Right lobe of liver (tissue), 6 donors: Measurements from ENCODE around the gene AADACL4. TPM values are rescaled to one million over a fixed set of nuclear protein-coding genes. Genes with fewer than 3 reads are reported as not detected.

Source experiments
- ATAC-seq, 4 donors: fragments of 200-7000 bp; cut with Tn5 transposase; one replicate each; pipeline ENCODE4 v1.9.1; 2020; ENCODE audit warnings: mild to moderate bottlenecking in 4 of 4, moderate library complexity in 4 of 4
- DNase-seq, 3 donors: peaks; one replicate each; pipeline ENCODE4 v3.0.0-alpha.2; 2020
- H3K27ac ChIP-seq, 3 donors: fragments of 200-600 bp; one replicate each; pipeline ENCODE4 v1.8.0; 2022
- H3K27me3 ChIP-seq, 2 donors: fragments of 200-600 bp; one replicate each; pipeline ENCODE4 v1.8.0; 2022
- H3K36me3 ChIP-seq, 4 donors: fragments of 200-600 bp; sonication (generic) in 1 of 4; one replicate each; pipeline versions ENCODE4 v1.5.1 to v1.8.0; 2017 to 2022; ENCODE audit warnings: control low read depth in 1 of 4
- H3K4me1 ChIP-seq, 4 donors: fragments of 200-600 bp; sonication (generic) in 1 of 4; one replicate each; pipeline versions ENCODE4 v1.5.1 to v1.8.0; 2017 to 2022; ENCODE audit warnings: control low read depth in 1 of 4
- H3K4me3 ChIP-seq, 3 donors: fragments of 200-600 bp; one replicate each; pipeline ENCODE4 v1.8.0; 2022
- H3K9me3 ChIP-seq, 4 donors: fragments of 200-600 bp; sonication (generic) in 1 of 4; one replicate each; pipeline versions ENCODE4 v1.5.1 to v1.8.0; 2017 to 2022; ENCODE audit warnings: control low read depth in 1 of 4
- POLR2A ChIP-seq: fragments of 450-650 bp; IDR thresholded peaks from one replicate; pipeline ENCODE4 v1.6.1; 2017; ENCODE audit warnings: antibody characterized with exemption, mild to moderate bottlenecking
- WGBS: methylation state at CpG from one replicate; pipeline ENCODE4 v1.1.6; 2018; ENCODE audit warnings: low coverage, low lambda C conversion rate; ENCODE audit not compliant: insufficient coverage; ENCODE audit errors: missing lambda C conversion rate; 5-methylcytosine and 5-hydroxymethylcytosine counted together
- intact Hi-C, 2 donors: fragments of 100-400 bp; cut with DNase I; formaldehyde crosslinking; loops; one replicate each; pipeline versions ENCODE4 v1.11.2 to v1.14.1; 2022
- total RNA-seq, 6 experiments: library from RNA; depleted of rRNA in 2 of 6; stranded (reverse); fragments of >200 nt in 2 of 6; fragmentation: NEBNext Ultra II Directional in 3 of 6; extraction: Animal tissue kit (Norgen Biotek cat#: 25700) in 3 of 6; gene quantifications; one replicate each; pipeline versions ENCODE4 v1.1.0 to v1.2.4, GENCODE V29; 2016 to 2023
- TF ChIP-seq, protein P1 (sequence below), 4 donors: fragments of 200-600 bp in 3 of 4; fragments of 450-650 bp in 1 of 4; IDR thresholded peaks; one replicate each; pipeline versions ENCODE4 v1.5.1 to v1.8.0; 2016 to 2022; ENCODE audit warnings: antibody characterized with exemption in 4 of 4, mild to moderate bottlenecking in 2 of 4
- donor health status: DM: no; HTN: yes; CAD: no.
- donor health status: DM: no; HTN: no; CAD: no.
- donor health status: DM: no; HTN: no; CAD: no.
- donor health status: DM: no; HTN: yes; CAD: no.
- donor health status: DM: no; HTN: yes; CAD: no.

The AADACL4 gene
- total RNA-seq, 6 experiments from 2014 or later, result not detected

DNA sequence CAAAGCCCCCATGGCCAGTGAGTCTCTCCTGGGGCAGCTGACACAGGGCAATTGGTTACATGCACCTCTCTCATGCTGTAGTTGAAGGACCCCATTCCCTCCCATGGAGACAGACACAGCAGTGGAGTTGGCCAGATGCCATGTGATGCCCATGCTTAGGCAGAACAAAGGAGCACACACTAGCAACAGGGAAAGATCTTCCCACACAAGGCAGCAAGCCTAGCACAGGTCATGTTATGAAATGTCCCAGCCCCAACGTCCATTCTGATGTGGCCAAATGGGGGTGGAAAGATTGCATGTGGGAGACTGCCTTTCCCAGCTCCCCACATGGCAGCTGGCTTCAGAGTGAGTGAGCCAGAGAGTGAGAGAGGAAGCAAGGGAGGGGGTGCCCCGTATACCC lies 34.5 kb downstream of the AADACL4 start:
- Histone ChIP-seq H3K4me1 (no peaks in the 10 kb centered on the region), H3K27me3 (no peaks in the 10 kb centered on the region), H3K27ac (no peak overlapping the region), H3K9me3 (peaks cover 0 to 4% (median 0%) of the 10 kb centered on the region in 4 donors), H3K4me3 (no peak overlapping the region), H3K36me3 (no peaks in the 10 kb centered on the region)
- no peak for TF ChIP-seq POLR2A
- TF ChIP-seq, protein P1, sequence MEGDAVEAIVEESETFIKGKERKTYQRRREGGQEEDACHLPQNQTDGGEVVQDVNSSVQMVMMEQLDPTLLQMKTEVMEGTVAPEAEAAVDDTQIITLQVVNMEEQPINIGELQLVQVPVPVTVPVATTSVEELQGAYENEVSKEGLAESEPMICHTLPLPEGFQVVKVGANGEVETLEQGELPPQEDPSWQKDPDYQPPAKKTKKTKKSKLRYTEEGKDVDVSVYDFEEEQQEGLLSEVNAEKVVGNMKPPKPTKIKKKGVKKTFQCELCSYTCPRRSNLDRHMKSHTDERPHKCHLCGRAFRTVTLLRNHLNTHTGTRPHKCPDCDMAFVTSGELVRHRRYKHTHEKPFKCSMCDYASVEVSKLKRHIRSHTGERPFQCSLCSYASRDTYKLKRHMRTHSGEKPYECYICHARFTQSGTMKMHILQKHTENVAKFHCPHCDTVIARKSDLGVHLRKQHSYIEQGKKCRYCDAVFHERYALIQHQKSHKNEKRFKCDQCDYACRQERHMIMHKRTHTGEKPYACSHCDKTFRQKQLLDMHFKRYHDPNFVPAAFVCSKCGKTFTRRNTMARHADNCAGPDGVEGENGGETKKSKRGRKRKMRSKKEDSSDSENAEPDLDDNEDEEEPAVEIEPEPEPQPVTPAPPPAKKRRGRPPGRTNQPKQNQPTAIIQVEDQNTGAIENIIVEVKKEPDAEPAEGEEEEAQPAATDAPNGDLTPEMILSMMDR (IDR thresholded peaks at IDR 0.05), result no peak
- intact Hi-C loops, result no loop called here
- ATAC-seq (no peak), DNase-seq (no peak)
- WGBS, result 34% methylated on average over 2 of the region's 2 CpGs

- DNase-seq (no peak), ATAC-seq (no peak)
- TF ChIP-seq, protein P1 (IDR thresholded peaks at IDR 0.05), result no peak
- TF ChIP-seq POLR2A, result no peak
- Histone ChIP-seq H3K36me3 (no peaks in the 10 kb centered on the region), H3K9me3 (peaks cover 0 to 4% (median 0%) of the 10 kb centered on the region in 4 donors), H3K4me1 (no peaks in the 10 kb centered on the region), H3K27ac (no peak overlapping the region), H3K27me3 (no peaks in the 10 kb centered on the region), H3K4me3 (no peak overlapping the region)
- intact Hi-C loops, result no loop called here
- WGBS, result 46% methylated on average over 3 of the region's 3 CpGs
Measured at GRCh38 chr1:12678820-12679219, 34.9 kb downstream of the AADACL4 start.

DNA sequence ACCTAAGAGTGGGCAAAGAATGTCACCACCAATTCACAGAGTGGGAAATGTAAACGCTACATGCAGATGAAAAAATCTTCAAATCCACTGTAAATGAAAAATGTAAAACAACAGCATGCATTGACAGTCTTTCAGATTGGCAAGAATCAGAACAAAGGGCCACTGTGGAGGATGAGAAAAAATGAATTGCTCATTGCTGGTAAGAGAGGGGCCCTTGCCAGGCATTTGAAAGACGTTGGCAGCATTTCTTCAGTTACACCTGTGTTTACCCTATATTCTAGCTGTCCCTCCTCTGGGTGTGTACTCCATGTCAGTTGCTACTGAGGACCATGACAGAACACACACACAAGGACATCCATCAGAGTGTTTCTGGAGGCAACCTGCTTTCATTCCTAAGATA lies 46.3 kb downstream of the AADACL4 start:
- Histone ChIP-seq H3K36me3 (no peaks in the 10 kb centered on the region), H3K27me3 (no peaks in the 10 kb centered on the region), H3K9me3 (no peaks in the 10 kb centered on the region), H3K27ac (no peak overlapping the region), H3K4me3 (no peak overlapping the region), H3K4me1 (peaks cover 0 to 6% (median 0%) of the 10 kb centered on the region in 4 donors)
- ATAC-seq (no peak), DNase-seq (no peak)
- 74% methylated on average over 2 of the region's 2 CpGs for WGBS
- TF ChIP-seq, protein P1 (IDR thresholded peaks at IDR 0.05), result no peak
- TF ChIP-seq POLR2A, result no peak
- intact Hi-C loops, result no loop called here

GRCh38 chr1:12692967-12693782 lies 49.3 kb downstream of the AADACL4 start:
- Histone ChIP-seq H3K4me3 (no peak overlapping the region), H3K4me1 (peaks cover 0 to 6% (median 0%) of the 10 kb centered on the region in 4 donors), H3K27me3 (no peaks in the 10 kb centered on the region), H3K9me3 (no peaks in the 10 kb centered on the region), H3K36me3 (no peaks in the 10 kb centered on the region), H3K27ac (peak overlapping the region in 1 of 3 donors; percentile 5)
- peak; percentile 59 to 88 (median 80) for ATAC-seq
- intact Hi-C loops, result no loop called here
- no peak for DNase-seq
- no peak for TF ChIP-seq POLR2A
- TF ChIP-seq, protein P1 (IDR thresholded peaks at IDR 0.05), result no peak
- WGBS, result 50% methylated on average over 8 of the region's 10 CpGs
